Omental fat pad (tissue), 4 donors: Measurements from ENCODE around the gene RCVRN. TPM values are rescaled to one million over a fixed set of nuclear protein-coding genes. Genes with fewer than 3 reads are reported as not detected.

ENCODE experiments used
- ATAC-seq: fragments of 150-250 bp; one replicate; pipeline ENCODE4 v1.9.1; 2016; ENCODE audit warnings: mild to moderate bottlenecking, moderate library complexity; ENCODE audit not compliant: low FRiP score
- DNase-seq: peaks from one replicate; pipeline ENCODE4 v3.0.0-alpha.2; 2019; ENCODE audit warnings: low spot score
- total RNA-seq, 4 donors: library from RNA; depleted of rRNA; stranded (reverse); fragments of >200 nt; gene quantifications; one replicate each; pipeline ENCODE4 v1.1.0, GENCODE V29; 2016
- TF ChIP-seq, protein P1 (sequence below), 3 donors: fragments of 450-650 bp; IDR thresholded peaks; one replicate each; pipeline ENCODE4 v1.5.1; 2016 to 2017; ENCODE audit warnings: antibody characterized with exemption in 3 of 3, mild to moderate bottlenecking in 3 of 3, moderate library complexity in 2 of 3

RCVRN gene
- total RNA-seq, 4 donors from 2014 or later, result 0.24 to 0.65 (median 0.60) TPM

DNA sequence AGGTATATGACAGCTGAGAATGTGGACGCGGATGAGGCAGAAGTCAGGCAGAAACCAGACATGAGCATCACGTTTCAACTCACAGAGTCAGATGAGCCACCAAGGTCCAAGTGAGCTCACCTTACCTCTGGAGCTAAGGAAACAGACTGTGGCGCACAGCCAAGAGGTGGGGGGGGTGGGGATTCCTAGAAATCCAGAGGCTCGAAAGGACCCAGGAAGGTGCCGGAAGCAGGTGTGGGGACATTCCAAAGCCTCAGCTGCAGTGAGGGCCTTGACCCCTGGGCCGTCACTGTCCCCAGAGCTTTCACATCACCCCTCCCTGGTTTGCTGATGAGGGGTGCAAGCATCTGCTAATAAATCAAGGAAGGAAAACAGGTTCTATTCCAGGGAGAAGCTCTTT is 29.3 kb upstream of the RCVRN start:
- DNase-seq (no peak), ATAC-seq (no peak)
- TF ChIP-seq, protein P1, sequence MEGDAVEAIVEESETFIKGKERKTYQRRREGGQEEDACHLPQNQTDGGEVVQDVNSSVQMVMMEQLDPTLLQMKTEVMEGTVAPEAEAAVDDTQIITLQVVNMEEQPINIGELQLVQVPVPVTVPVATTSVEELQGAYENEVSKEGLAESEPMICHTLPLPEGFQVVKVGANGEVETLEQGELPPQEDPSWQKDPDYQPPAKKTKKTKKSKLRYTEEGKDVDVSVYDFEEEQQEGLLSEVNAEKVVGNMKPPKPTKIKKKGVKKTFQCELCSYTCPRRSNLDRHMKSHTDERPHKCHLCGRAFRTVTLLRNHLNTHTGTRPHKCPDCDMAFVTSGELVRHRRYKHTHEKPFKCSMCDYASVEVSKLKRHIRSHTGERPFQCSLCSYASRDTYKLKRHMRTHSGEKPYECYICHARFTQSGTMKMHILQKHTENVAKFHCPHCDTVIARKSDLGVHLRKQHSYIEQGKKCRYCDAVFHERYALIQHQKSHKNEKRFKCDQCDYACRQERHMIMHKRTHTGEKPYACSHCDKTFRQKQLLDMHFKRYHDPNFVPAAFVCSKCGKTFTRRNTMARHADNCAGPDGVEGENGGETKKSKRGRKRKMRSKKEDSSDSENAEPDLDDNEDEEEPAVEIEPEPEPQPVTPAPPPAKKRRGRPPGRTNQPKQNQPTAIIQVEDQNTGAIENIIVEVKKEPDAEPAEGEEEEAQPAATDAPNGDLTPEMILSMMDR (IDR thresholded peaks at IDR 0.05), result no peak

DNA sequence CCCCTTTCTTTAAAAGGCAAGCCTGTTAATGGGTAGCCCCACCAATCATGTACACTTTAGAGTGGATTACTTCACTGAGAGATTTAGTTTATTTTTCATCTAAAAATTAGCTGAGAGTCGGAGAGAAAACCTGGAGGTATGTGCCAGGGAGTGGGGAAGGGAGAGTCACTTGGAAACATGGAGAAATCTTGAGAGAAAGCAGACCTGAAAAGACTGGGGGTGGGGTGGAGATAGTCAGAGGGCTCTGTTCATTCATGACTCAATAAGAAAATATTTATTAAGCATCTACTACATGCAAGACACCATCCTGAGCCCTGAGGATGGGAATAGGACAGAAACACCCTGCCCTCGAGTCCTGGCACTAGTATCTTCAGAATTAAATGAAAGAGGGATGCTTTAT is 27.4 kb upstream of the RCVRN start:
- TF ChIP-seq, protein P1 (IDR thresholded peaks at IDR 0.05), result no peak
- ATAC-seq (no peak), DNase-seq (no peak)

DNA sequence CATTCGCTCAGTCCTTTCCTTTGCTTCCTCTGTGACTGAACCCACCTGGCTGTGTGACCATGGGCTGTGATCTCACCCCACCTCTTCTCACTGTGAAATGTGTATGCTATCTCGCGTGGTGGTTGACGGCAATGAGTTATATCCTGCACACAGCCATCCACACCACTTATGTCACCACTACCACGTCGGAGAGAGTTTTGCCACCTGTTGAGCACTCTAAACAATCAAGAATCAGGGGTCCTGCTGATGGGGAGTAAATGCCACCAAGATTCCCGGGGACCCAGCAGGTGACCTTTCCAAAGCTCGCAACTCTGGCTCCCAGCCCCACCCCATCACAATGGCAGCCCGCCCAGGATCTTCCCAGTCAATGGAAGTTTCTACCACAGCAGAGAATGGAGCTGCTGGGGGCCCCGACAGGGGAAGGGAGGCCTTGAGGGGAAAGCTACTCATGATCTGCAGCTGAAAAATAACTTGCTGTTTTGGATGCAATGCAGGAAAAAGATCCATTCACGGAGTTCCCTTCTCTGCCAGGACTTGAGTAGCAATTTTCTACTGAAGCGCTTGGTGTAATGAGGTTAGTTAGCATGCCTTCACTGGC is 26.2 kb upstream of the RCVRN start:
- ATAC-seq (no peak), DNase-seq (no peak)
- TF ChIP-seq, protein P1 (IDR thresholded peaks at IDR 0.05), result no peak

DNA sequence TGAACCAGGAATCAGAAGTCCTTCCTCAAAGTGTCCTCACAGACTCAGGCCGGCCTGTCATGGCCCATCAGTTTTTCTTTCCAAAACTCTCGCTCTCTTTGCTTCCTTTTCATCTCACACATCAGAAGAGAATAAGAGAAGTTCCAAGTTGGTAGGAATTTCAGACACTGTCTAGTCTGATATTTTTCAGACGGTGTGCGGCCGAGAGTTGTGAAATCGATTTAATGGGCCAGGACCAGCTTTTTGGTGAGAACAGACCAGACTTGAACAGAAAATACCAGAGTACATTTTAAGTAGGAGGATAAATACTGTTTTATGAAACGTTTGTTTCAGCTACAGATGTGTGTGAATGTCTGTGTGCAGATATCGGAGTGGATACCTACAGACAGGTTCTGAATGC is 24.8 kb upstream of the RCVRN start:
- DNase-seq (no peak), ATAC-seq (no peak)
- TF ChIP-seq, protein P1 (IDR thresholded peaks at IDR 0.05), result no peak

DNA sequence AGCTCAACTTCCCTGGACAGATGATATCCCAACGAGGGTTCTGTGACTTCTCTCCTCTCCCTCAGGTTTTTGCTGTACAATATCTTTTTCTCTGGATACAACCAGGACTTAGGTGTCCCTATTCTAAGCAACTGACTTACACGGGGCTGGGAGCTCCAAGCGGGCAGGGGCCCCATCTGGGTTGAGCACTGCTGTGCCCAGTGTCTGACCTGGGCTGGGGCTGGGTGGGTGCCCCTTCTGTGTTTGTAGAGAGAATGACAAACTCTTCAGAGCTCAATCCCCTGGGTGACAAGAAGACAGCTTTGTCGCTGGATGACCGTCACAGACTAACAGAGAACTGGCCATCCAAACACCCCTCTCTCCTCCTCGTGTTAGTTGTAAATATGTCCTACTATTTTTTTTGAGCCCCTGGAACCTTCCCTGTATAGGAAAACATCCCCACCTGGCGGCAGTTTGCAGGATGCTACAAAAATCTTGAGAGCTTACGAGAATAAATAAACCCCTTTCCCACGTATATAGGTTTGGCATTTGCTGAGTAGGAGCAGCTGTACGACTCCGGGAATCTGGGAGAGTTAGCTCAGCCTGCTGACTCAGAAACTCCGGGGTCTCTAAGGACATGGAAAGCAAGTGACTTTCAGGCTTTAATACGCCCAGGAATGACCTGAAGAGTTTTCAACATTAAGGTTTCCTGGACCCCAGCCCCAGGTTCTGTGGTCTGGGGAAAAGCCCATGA is 23.7 kb upstream of the RCVRN start:
- TF ChIP-seq, protein P1 (IDR thresholded peaks at IDR 0.05), result no peak
- DNase-seq, result no peak
- ATAC-seq, result peak; percentile 28

DNA sequence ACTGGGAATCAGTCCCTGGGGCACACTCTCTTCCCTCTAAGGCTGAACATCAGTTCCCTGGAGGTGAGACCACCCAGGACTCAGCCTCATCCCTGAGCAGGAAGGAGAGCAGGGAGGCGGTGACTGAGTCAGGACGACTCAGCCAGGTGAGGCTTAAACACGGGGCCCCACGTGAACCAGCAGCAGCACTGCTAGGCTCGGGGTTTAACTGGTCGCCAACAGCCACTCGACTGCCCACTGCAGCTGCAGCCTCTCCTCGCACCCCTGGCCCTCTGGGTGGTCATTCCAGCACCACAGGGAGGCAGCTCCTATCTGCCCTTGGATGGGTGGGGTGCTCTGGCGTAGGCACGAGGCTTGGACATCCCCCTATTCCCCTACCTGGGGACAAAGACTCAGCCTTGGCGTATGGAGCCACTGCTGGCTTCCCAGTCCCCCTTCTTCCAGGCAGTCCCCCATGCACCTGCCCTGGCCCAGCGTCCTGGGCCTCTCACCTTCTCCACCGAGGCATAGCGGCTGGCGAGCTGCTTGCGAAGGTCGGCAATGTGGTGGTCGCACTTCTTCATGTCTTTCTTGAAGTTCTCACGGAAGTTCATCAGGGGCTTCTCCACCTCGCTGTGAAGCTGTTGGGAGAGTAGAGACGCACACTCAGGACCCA is 21.2 kb upstream of the RCVRN start:
- TF ChIP-seq, protein P1 (IDR thresholded peaks at IDR 0.05), result no peak

More for the DNA sequence above, 21.2 kb upstream of the RCVRN start:
- DNase-seq, result no peak
- peak; percentile 28 for ATAC-seq
